Measurements from ENCODE around the gene SMIM1. TPM values are rescaled to one million over a fixed set of nuclear protein-coding genes. Genes with fewer than 3 reads are reported as not detected.

The SMIM1 gene
- total and polyA plus RNA-seq, 5 donors from 2014 or later, result 0.62 to 1.2 (median 0.81) TPM

DNA sequence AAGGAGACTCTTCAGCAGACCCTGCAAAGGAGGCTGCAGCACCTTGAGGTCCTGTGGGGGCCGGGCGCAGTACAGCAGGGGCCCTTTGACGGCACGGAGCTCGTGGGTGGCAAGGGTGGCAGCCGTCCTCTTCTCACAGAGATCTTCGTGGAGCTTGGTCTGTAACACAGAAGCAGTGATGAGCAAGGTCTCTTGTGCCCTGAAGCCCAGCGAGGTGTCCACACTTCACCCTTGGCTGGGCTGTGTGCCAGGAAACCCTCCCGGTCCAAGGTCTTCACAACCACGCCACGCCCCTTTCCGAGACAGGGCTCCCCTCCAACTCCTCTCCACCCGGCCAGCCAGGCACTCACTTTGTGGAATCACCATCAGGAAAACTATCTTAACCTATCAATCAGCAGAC, 12.5 kb downstream of the SMIM1 start:
- H3K36me3 Mint-ChIP-seq, result peaks cover 35% of the 10 kb centered on the region
- Histone ChIP-seq H3K4me3 (ENCODE audit: low read depth, low read length) (no peak overlapping the region), H3K27ac (ENCODE audit: insufficient read depth, low read length, poor library complexity, severe bottlenecking) (no peak overlapping the region), H3K36me3 (ENCODE audit: control insufficient read depth, insufficient read depth, low read length) (peaks cover 56% of the 10 kb centered on the region), H3K4me1 (ENCODE audit: control insufficient read depth, insufficient read depth, low read length, poor library complexity, severe bottlenecking) (peaks cover 6% of the 10 kb centered on the region), H3K27me3 (ENCODE audit: control insufficient read depth, insufficient read depth, low read length) (no peaks in the 10 kb centered on the region), H3K9me3 (ENCODE audit: control insufficient read depth in 2 of 2, low read length in 2 of 2) (no peaks in the 10 kb centered on the region)
- no peaks in the 10 kb centered on the region for H3K9me3 Mint-ChIP-seq
- ATAC-seq (ENCODE audit: low read depth in 2 of 2), result no peak
- DNase-seq, result no peak
- H3K27ac Mint-ChIP-seq, result no peak overlapping the region
- H3K4me1 Mint-ChIP-seq, result peaks cover 0 to 12% (median 3%) of the 10 kb centered on the region in 4 donors
- H3K27me3 Mint-ChIP-seq, result no peaks in the 10 kb centered on the region
- peak overlapping the region in 1 of 4 donors; percentile 7 for H3K4me3 Mint-ChIP-seq

- ATAC-seq (ENCODE audit: low read depth in 2 of 2) (no peak), DNase-seq (no peak)
- Histone ChIP-seq H3K4me3 (ENCODE audit: low read depth, low read length) (no peak overlapping the region), H3K27ac (ENCODE audit: insufficient read depth, low read length, poor library complexity, severe bottlenecking) (no peak overlapping the region), H3K27me3 (ENCODE audit: control insufficient read depth, insufficient read depth, low read length) (no peaks in the 10 kb centered on the region), H3K9me3 (ENCODE audit: control insufficient read depth in 2 of 2, low read length in 2 of 2) (no peaks in the 10 kb centered on the region), H3K4me1 (ENCODE audit: control insufficient read depth, insufficient read depth, low read length, poor library complexity, severe bottlenecking) (peaks cover 6% of the 10 kb centered on the region), H3K36me3 (ENCODE audit: control insufficient read depth, insufficient read depth, low read length) (peaks cover 56% of the 10 kb centered on the region)
- Mint-ChIP-seq H3K4me3 (no peak overlapping the region), H3K4me1 (peaks cover 0 to 12% (median 3%) of the 10 kb centered on the region in 4 donors), H3K27ac (no peak overlapping the region), H3K9me3 (no peaks in the 10 kb centered on the region), H3K27me3 (no peaks in the 10 kb centered on the region), H3K36me3 (peaks cover 29% of the 10 kb centered on the region)
These were observed 13.1 kb downstream of the SMIM1 start for GRCh38 chr1:3785456-3786157.

DNA sequence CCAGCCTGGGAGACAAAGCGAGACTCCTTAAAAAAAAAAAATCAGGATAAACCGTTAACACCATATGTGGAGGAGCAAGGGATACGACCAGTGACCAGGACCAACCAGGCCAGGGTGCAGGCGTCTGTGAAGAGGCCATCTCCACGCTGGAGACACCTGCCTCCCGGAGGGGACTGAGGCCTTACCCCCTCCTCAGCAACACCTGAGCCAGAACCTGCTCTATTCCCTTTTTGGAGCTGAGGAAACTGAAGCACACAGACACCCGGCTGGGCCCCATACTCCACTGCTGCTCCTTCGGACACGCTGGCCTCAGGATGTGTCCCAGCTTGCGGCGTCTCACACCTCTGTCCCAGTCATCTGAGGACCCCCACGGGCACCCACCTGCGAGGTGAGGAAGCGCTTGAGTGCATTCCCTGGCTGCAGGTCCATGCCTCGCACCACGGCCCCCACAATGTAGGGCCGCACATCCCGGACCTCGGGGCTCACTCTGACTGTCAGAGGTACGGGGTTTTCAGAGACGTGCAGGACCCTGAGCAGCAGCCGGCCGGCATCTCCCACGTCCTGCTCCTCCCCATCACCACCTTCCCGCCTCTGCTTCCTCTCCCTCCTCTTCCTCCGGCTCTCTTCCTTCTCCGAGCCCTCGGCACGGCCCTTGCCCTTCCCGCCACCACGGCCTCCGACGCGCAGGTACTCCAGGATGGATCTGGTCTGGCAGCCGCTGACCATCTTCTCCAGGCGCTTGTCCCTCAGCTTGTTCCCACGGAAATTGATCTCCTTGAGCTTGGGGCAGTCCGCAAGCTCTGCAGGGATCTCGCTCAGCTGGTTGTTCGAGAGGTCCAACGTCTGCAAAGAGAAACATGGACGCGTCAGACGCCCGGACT, 14.2 kb downstream of the SMIM1 start:
- no peaks in the 10 kb centered on the region for H3K9me3 Mint-ChIP-seq
- no peaks in the 10 kb centered on the region for H3K9me3 ChIP-seq (ENCODE audit: control insufficient read depth in 2 of 2, low read length in 2 of 2)
- peaks cover 6% of the 10 kb centered on the region for H3K4me1 ChIP-seq (ENCODE audit: control insufficient read depth, insufficient read depth, low read length, poor library complexity, severe bottlenecking)
- no peak overlapping the region for H3K4me3 Mint-ChIP-seq
- no peak overlapping the region for H3K4me3 ChIP-seq (ENCODE audit: low read depth, low read length)
- H3K36me3 ChIP-seq (ENCODE audit: control insufficient read depth, insufficient read depth, low read length), result peaks cover 47% of the 10 kb centered on the region
- no peak for DNase-seq
- H3K27ac Mint-ChIP-seq, result no peak overlapping the region
- peaks cover 23% of the 10 kb centered on the region for H3K36me3 Mint-ChIP-seq
- H3K27me3 ChIP-seq (ENCODE audit: control insufficient read depth, insufficient read depth, low read length), result no peaks in the 10 kb centered on the region
- H3K27ac ChIP-seq (ENCODE audit: insufficient read depth, low read length, poor library complexity, severe bottlenecking), result no peak overlapping the region
- H3K27me3 Mint-ChIP-seq, result no peaks in the 10 kb centered on the region
- ATAC-seq (ENCODE audit: low read depth in 2 of 2), result no peak
- peaks cover 0 to 12% (median 3%) of the 10 kb centered on the region in 4 donors for H3K4me1 Mint-ChIP-seq

DNA sequence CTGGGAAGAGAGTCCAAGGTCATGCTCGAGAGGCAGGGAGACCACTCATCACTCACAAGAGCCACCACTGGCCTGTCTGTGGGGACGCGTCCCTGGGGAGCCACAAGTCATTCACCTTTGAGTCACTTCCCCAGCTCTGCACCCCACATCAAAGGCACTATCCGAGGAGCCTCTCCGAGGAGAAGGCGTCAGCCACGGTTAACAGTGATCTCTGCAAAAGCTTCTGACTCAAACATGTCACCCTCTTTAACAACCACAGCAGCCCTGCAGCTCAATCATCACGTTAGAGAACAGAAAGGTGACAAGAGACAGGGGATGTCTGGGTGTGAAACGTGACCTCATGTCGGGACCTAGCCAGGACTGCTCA, 14.8 kb downstream of the SMIM1 start:
- Histone ChIP-seq H3K36me3 (ENCODE audit: control insufficient read depth, insufficient read depth, low read length) (peaks cover 45% of the 10 kb centered on the region), H3K4me3 (ENCODE audit: low read depth, low read length) (no peak overlapping the region), H3K27me3 (ENCODE audit: control insufficient read depth, insufficient read depth, low read length) (no peaks in the 10 kb centered on the region), H3K27ac (ENCODE audit: insufficient read depth, low read length, poor library complexity, severe bottlenecking) (no peak overlapping the region), H3K4me1 (ENCODE audit: control insufficient read depth, insufficient read depth, low read length, poor library complexity, severe bottlenecking) (peaks cover 6% of the 10 kb centered on the region), H3K9me3 (ENCODE audit: control insufficient read depth in 2 of 2, low read length in 2 of 2) (no peaks in the 10 kb centered on the region)
- Mint-ChIP-seq H3K27ac (no peak overlapping the region), H3K4me1 (peaks cover 0 to 17% (median 3%) of the 10 kb centered on the region in 4 donors), H3K9me3 (no peaks in the 10 kb centered on the region), H3K36me3 (peaks cover 17% of the 10 kb centered on the region), H3K27me3 (no peaks in the 10 kb centered on the region), H3K4me3 (no peak overlapping the region)
- ATAC-seq (ENCODE audit: low read depth in 2 of 2), result peak; percentile 58
- peak in 1 of 3 donors; percentile 26 for DNase-seq

GRCh38 chr1:3787745-3788605, 15.4 kb downstream of the SMIM1 start:
- H3K36me3 Mint-ChIP-seq, result peaks cover 16% of the 10 kb centered on the region
- H3K4me1 Mint-ChIP-seq, result peaks cover 0 to 23% (median 7%) of the 10 kb centered on the region in 4 donors
- Histone ChIP-seq H3K36me3 (ENCODE audit: control insufficient read depth, insufficient read depth, low read length) (peaks cover 41% of the 10 kb centered on the region), H3K4me3 (ENCODE audit: low read depth, low read length) (no peak overlapping the region), H3K27ac (ENCODE audit: insufficient read depth, low read length, poor library complexity, severe bottlenecking) (no peak overlapping the region), H3K9me3 (ENCODE audit: control insufficient read depth in 2 of 2, low read length in 2 of 2) (no peaks in the 10 kb centered on the region), H3K4me1 (ENCODE audit: control insufficient read depth, insufficient read depth, low read length, poor library complexity, severe bottlenecking) (peaks cover 6% of the 10 kb centered on the region), H3K27me3 (ENCODE audit: control insufficient read depth, insufficient read depth, low read length) (no peaks in the 10 kb centered on the region)
- H3K27ac Mint-ChIP-seq, result peak overlapping the region in 1 of 3 donors; percentile 86
- ATAC-seq (ENCODE audit: low read depth in 2 of 2) (no peak), DNase-seq (no peak)
- no peaks in the 10 kb centered on the region for H3K27me3 Mint-ChIP-seq
- H3K4me3 Mint-ChIP-seq, result no peak overlapping the region
- H3K9me3 Mint-ChIP-seq, result no peaks in the 10 kb centered on the region

GRCh38 chr1:3788756-3789420, 16.3 kb downstream of the SMIM1 start:
- Mint-ChIP-seq H3K27ac (no peak overlapping the region), H3K9me3 (no peaks in the 10 kb centered on the region), H3K27me3 (no peaks in the 10 kb centered on the region), H3K4me1 (peaks cover 0 to 32% (median 12%) of the 10 kb centered on the region in 4 donors), H3K36me3 (peaks cover 15% of the 10 kb centered on the region), H3K4me3 (peak overlapping the region in 1 of 4 donors; percentile 73)
- Histone ChIP-seq H3K4me3 (ENCODE audit: low read depth, low read length) (no peak overlapping the region), H3K27me3 (ENCODE audit: control insufficient read depth, insufficient read depth, low read length) (no peaks in the 10 kb centered on the region), H3K9me3 (ENCODE audit: control insufficient read depth in 2 of 2, low read length in 2 of 2) (no peaks in the 10 kb centered on the region), H3K27ac (ENCODE audit: insufficient read depth, low read length, poor library complexity, severe bottlenecking) (no peak overlapping the region), H3K36me3 (ENCODE audit: control insufficient read depth, insufficient read depth, low read length) (peaks cover 35% of the 10 kb centered on the region), H3K4me1 (ENCODE audit: control insufficient read depth, insufficient read depth, low read length, poor library complexity, severe bottlenecking) (peaks cover 11% of the 10 kb centered on the region)
- DNase-seq (no peak), ATAC-seq (ENCODE audit: low read depth in 2 of 2) (no peak)

All from CD4-positive, CD25-positive, alpha-beta regulatory T cell (primary cell).